ENCODE results near the gene SPEM3.

Gene SPEM3

DNA sequence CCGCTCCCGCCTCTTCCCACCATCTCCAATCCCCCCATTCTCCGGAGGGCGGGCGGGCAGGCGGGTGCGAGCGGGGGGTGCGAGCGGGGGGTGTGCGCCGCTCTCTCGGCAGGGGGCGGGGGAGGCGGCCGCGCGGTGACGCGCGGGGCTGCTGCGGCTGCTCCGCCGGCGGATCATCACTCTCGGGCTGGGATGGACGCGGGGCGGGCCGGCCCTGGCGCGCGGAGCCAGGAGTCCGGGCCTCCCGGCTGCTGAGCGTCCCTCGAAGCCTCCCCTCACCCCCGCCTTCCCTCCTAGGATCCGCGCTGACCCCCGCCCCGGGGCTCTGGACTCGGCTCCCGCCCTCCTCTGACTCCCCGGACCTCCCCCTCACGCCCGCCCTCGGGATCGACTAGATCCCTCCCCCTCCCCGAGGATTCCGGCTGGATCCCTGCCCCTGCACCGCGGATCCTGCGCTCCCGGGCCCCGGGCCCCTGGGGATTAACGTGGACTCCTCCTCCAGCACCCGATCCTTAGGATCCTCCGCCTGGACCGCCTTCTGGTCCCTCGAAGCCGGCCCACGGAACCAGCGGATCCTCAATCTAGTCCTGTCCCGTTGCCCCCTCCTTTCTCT is 23.8 kb upstream of the SPEM3 start:
- TF ChIP-seq ZNF70 (CRISPR knock-in tag; IDR thresholded peaks at IDR 0.05) = no peak
- TF ChIP-seq, protein P1, sequence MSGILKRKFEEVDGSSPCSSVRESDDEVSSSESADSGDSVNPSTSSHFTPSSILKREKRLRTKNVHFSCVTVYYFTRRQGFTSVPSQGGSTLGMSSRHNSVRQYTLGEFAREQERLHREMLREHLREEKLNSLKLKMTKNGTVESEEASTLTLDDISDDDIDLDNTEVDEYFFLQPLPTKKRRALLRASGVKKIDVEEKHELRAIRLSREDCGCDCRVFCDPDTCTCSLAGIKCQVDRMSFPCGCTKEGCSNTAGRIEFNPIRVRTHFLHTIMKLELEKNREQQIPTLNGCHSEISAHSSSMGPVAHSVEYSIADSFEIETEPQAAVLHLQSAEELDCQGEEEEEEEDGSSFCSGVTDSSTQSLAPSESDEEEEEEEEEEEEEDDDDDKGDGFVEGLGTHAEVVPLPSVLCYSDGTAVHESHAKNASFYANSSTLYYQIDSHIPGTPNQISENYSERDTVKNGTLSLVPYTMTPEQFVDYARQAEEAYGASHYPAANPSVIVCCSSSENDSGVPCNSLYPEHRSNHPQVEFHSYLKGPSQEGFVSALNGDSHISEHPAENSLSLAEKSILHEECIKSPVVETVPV (CRISPR knock-in tag; IDR thresholded peaks at IDR 0.05) = no peak
- no peak for TF ChIP-seq CREB5 (CRISPR knock-in tag; IDR thresholded peaks at IDR 0.05; ENCODE audit: low read depth)
- TF ChIP-seq SNAI2 (CRISPR knock-in tag; IDR thresholded peaks at IDR 0.05) = no peak
- no peak for TF ChIP-seq POU6F1 (CRISPR knock-in tag; IDR thresholded peaks at IDR 0.05; ENCODE audit: borderline replicate concordance, low read depth)
- no peak for TF ChIP-seq BACH2 (CRISPR knock-in tag; IDR thresholded peaks at IDR 0.05; ENCODE audit: borderline replicate concordance)
- no peak for TF ChIP-seq CSDC2 (CRISPR knock-in tag; IDR thresholded peaks at IDR 0.05)
- no peak for TF ChIP-seq GLIS3 (CRISPR knock-in tag; IDR thresholded peaks at IDR 0.05)
- TF ChIP-seq, protein P2, sequence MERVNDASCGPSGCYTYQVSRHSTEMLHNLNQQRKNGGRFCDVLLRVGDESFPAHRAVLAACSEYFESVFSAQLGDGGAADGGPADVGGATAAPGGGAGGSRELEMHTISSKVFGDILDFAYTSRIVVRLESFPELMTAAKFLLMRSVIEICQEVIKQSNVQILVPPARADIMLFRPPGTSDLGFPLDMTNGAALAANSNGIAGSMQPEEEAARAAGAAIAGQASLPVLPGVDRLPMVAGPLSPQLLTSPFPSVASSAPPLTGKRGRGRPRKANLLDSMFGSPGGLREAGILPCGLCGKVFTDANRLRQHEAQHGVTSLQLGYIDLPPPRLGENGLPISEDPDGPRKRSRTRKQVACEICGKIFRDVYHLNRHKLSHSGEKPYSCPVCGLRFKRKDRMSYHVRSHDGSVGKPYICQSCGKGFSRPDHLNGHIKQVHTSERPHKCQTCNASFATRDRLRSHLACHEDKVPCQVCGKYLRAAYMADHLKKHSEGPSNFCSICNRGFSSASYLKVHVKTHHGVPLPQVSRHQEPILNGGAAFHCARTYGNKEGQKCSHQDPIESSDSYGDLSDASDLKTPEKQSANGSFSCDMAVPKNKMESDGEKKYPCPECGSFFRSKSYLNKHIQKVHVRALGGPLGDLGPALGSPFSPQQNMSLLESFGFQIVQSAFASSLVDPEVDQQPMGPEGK (CRISPR knock-in tag; IDR thresholded peaks at IDR 0.05; ENCODE audit: borderline replicate concordance) = no peak
- TF ChIP-seq ARNTL (CRISPR knock-in tag; IDR thresholded peaks at IDR 0.05; ENCODE audit: borderline replicate concordance, low read depth) = no peak
- no peak for TF ChIP-seq PPARA (CRISPR knock-in tag; IDR thresholded peaks at IDR 0.05; ENCODE audit: borderline replicate concordance)
- no peak for TF ChIP-seq ISL1 (CRISPR knock-in tag; IDR thresholded peaks at IDR 0.05)
- no peak for TF ChIP-seq ZFP30 (CRISPR knock-in tag; IDR thresholded peaks at IDR 0.05)
- peak; percentile 36 for ATAC-seq

GRCh38 chr17:7405350-7406234 is 23.1 kb upstream of the SPEM3 start:
- peak; percentile 3; the same call in 2 of the 3 replicates for ATAC-seq
- TF ChIP-seq, protein P1 (CRISPR knock-in tag; IDR thresholded peaks at IDR 0.05) = no peak
- TF ChIP-seq RARB (CRISPR knock-in tag; IDR thresholded peaks at IDR 0.05) = no peak
- no peak for TF ChIP-seq BACH2 (CRISPR knock-in tag; IDR thresholded peaks at IDR 0.05; ENCODE audit: borderline replicate concordance)
- TF ChIP-seq POU6F1 (CRISPR knock-in tag; IDR thresholded peaks at IDR 0.05; ENCODE audit: borderline replicate concordance, low read depth) = no peak
- TF ChIP-seq CSDC2 (CRISPR knock-in tag; IDR thresholded peaks at IDR 0.05) = no peak
- no peak for TF ChIP-seq ZC3H10 (CRISPR knock-in tag; IDR thresholded peaks at IDR 0.05)
- no peak for TF ChIP-seq GLIS3 (CRISPR knock-in tag; IDR thresholded peaks at IDR 0.05)
- no peak for TF ChIP-seq PPARA (CRISPR knock-in tag; IDR thresholded peaks at IDR 0.05; ENCODE audit: borderline replicate concordance)
- no peak for TF ChIP-seq ZNF70 (CRISPR knock-in tag; IDR thresholded peaks at IDR 0.05)
- TF ChIP-seq ZFP3 (CRISPR knock-in tag; IDR thresholded peaks at IDR 0.05) = no peak
- TF ChIP-seq TOX (CRISPR knock-in tag; IDR thresholded peaks at IDR 0.05; ENCODE audit: borderline replicate concordance) = no peak
- no peak for TF ChIP-seq ISL1 (CRISPR knock-in tag; IDR thresholded peaks at IDR 0.05)
- TF ChIP-seq OSR1 (CRISPR knock-in tag; IDR thresholded peaks at IDR 0.05) = no peak
- no peak for TF ChIP-seq ZFP30 (CRISPR knock-in tag; IDR thresholded peaks at IDR 0.05)
